Mucosa of rectum (tissue), 2 donors: ENCODE results near the gene THRA.
A peak's percentile ranks its signal among the peaks of the same experiment; 100 is the strongest.

Experiments
- H3K27ac ChIP-seq, 2 donors: one replicate each; pipeline ENCODE4 v1.7.0; 2013; ENCODE audit warnings: inconsistent platforms in 2 of 2, low read depth in 2 of 2, low read length in 2 of 2
- H3K27me3 ChIP-seq, 2 donors: one replicate each; pipeline ENCODE4 v1.7.0; 2013; ENCODE audit warnings: low read length in 2 of 2; ENCODE audit not compliant: control insufficient read depth in 2 of 2, insufficient read depth in 2 of 2
- H3K36me3 ChIP-seq, 2 donors: one replicate each; pipeline ENCODE4 v1.7.0; 2013; ENCODE audit warnings: low read length in 2 of 2; ENCODE audit not compliant: control insufficient read depth in 2 of 2, insufficient read depth in 2 of 2
- H3K4me1 ChIP-seq, 2 donors: one replicate each; pipeline ENCODE4 v1.7.0; 2013; ENCODE audit warnings: low read length in 2 of 2, mild to moderate bottlenecking in 1 of 2; ENCODE audit not compliant: control insufficient read depth in 2 of 2, insufficient read depth in 2 of 2
- H3K4me3 ChIP-seq, 2 donors: one replicate each; pipeline ENCODE4 v1.7.0; 2013; ENCODE audit warnings: low read length in 2 of 2
- H3K9ac ChIP-seq, 2 donors: one replicate each; pipeline ENCODE4 v1.7.0; 2013; ENCODE audit warnings: low read length in 2 of 2, low read depth in 1 of 2, mild to moderate bottlenecking in 1 of 2
- H3K9me3 ChIP-seq, 2 donors: one replicate each; pipeline ENCODE4 v1.7.0; 2013; ENCODE audit warnings: low read length in 2 of 2; ENCODE audit not compliant: control insufficient read depth in 2 of 2
- donor health status: healthy.
- donor health status: Normal muscosa, but diverticular disease.

Gene THRA

GRCh38 chr17:40072040-40072734, 9.4 kb downstream of the THRA start:
- peaks cover 84 to 91% of the 10 kb centered on the region in 2 donors for H3K4me1 ChIP-seq
- H3K27me3 ChIP-seq: no peaks in the 10 kb centered on the region
- no peaks in the 10 kb centered on the region for H3K9me3 ChIP-seq
- peak overlapping the region; percentile 27 to 48 for H3K4me3 ChIP-seq
- H3K9ac ChIP-seq: peak overlapping the region; percentile 71 to 72
- H3K27ac ChIP-seq: peak overlapping the region; percentile 96 to 98
- H3K36me3 ChIP-seq: peaks cover 3 to 10% of the 10 kb centered on the region in 2 donors

DNA sequence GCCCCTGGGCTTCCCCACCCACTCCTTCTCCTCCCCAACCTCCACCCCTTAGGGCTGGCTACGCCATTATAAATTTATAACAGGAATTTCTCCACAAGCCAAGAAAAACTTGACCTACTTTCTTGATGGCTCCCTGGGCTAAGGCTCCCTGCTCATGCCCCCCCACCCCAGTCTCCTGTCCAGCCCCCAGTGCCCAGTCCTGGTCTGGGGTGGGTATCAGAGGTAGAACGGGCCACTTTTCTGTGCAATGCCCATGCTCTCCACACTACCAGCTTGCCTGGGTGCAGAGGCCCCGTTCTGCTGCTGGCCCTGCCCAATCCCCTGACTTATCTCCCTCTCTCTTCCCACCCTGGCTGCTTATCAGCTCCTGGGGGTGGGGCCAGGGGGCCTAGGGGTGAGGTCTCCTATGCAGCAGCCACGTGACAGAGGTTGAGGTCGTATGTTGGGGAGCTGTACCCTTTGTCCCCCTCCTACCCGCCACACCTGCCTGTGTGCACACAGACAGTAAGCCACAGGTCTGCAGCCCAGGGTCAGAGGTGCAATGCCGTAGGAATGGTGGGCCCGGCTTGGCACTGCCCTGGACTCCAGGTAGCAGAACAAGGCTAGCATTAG, 10.1 kb downstream of the THRA start:
- peak overlapping the region; percentile 7 to 27 for H3K4me3 ChIP-seq
- no peaks in the 10 kb centered on the region for H3K9me3 ChIP-seq
- no peaks in the 10 kb centered on the region for H3K27me3 ChIP-seq
- peaks cover 81 to 89% of the 10 kb centered on the region in 2 donors for H3K4me1 ChIP-seq
- H3K36me3 ChIP-seq: peaks cover 6 to 12% of the 10 kb centered on the region in 2 donors
- peak overlapping the region; percentile 96 to 98 for H3K27ac ChIP-seq
- peak overlapping the region; percentile 71 to 72 for H3K9ac ChIP-seq

DNA sequence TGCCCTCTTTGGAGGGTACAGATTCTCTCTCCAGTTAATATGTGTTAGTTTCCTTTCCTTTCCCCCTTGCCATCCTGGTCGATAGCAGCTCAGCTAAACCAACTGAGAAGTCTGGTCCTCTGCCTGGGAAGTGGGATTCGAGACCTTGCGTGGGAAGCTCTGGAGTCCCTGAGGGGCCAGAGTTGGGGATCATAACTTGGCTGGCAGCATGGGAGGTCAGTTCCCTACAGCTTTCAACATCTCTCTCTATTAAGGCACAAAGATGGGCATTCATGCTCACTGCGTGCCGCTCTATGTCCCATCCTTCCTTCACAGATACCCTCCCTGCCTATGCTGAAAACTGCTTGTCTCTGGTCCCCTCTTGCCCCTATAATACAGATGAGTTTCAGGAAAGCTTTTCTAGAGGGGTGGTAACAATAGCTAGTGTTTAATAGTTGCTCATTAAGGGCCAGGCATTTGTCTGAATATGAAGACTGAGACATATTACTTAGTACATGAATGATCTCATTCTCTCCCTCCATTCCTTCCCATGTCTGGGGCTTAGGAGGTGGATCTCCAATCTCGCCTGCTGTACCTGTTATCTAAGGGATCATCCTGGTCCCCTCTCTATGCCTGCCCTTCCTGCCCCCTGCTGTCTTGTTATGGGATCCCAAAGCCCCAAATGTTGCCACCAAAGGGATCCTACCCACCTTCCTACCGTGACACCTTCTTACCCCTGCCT, 10.8 kb downstream of the THRA start:
- H3K36me3 ChIP-seq: peaks cover 6 to 17% of the 10 kb centered on the region in 2 donors
- peak overlapping the region in 1 of 2 donors; percentile 71 for H3K9ac ChIP-seq
- no peaks in the 10 kb centered on the region for H3K27me3 ChIP-seq
- peak overlapping the region; percentile 7 to 23 for H3K4me3 ChIP-seq
- H3K4me1 ChIP-seq: peaks cover 75 to 82% of the 10 kb centered on the region in 2 donors
- no peaks in the 10 kb centered on the region for H3K9me3 ChIP-seq
- peak overlapping the region; percentile 96 to 98 for H3K27ac ChIP-seq

- Histone ChIP-seq H3K9ac (no peak overlapping the region), H3K27ac (peak overlapping the region; percentile 96 to 98), H3K4me3 (no peak overlapping the region), H3K4me1 (peaks cover 72 to 76% of the 10 kb centered on the region in 2 donors), H3K36me3 (peaks cover 9 to 19% of the 10 kb centered on the region in 2 donors), H3K27me3 (no peaks in the 10 kb centered on the region), H3K9me3 (no peaks in the 10 kb centered on the region)
Observed at GRCh38 chr17:40074175-40074512, 11.4 kb downstream of the THRA start.

DNA sequence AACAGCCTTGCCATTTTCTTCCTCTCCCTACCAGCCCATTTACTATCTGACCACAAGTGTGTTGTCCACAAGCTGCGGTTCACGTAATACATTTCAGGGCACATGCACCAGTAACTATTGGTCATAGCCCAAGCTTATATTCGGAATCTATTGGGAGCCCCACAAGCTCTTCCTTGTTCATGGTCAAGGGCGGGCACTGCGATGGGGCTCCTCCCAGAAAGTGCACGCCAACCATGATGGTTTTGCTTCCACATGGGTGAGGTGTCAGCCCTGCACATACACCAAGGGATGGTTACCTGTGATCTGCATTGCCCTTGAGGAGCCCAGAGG, 12.1 kb downstream of the THRA start:
- H3K27ac ChIP-seq: peak overlapping the region; percentile 96 to 98
- no peaks in the 10 kb centered on the region for H3K27me3 ChIP-seq
- H3K4me1 ChIP-seq: peaks cover 65 to 70% of the 10 kb centered on the region in 2 donors
- H3K4me3 ChIP-seq: no peak overlapping the region
- peaks cover 9 to 19% of the 10 kb centered on the region in 2 donors for H3K36me3 ChIP-seq
- H3K9me3 ChIP-seq: no peaks in the 10 kb centered on the region
- H3K9ac ChIP-seq: peak overlapping the region; percentile 53 to 54

DNA sequence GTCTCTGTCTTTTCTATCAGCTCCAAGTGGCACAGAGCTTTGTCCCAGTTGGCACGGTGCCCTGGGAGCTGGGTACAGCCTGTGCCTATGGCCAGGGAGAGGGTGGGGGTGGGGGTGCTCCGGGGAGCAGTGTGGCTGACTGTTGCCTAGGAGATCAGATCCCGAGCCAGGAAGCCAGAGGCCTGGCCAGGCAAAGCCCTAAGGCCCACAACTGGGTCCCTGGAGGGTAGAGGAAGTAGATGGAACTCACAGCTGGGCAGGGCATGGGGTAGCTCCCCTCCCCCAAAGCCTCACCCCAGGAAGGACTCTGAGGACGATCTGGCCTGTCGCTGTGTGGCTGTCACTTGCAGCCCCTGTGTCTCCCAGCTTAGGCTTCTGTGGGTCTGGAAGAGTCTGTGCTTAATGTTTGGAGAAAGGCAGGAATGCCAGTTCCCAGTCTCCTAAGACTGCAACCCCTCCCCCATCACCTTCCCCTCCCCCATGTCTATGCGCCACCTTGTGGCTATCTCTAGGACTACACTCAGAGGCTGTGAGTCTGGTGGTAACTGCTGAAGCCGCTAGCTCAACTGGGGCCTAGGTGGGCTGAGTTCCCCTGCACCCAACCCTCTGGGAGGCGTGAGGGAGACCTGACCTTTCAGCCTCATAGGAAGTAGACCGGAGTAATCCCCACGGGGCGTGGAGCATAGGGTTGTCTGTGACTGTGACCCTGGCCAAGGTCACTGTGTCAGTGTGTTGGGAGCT, 12.6 kb downstream of the THRA start:
- Histone ChIP-seq H3K4me3 (peak overlapping the region; percentile 8 to 10), H3K9me3 (no peaks in the 10 kb centered on the region), H3K4me1 (peaks cover 60 to 64% of the 10 kb centered on the region in 2 donors), H3K36me3 (peaks cover 9 to 19% of the 10 kb centered on the region in 2 donors), H3K9ac (peak overlapping the region; percentile 53 to 54), H3K27ac (peak overlapping the region; percentile 96 to 98), H3K27me3 (no peaks in the 10 kb centered on the region)

GRCh38 chr17:40075942-40076498, 13.3 kb downstream of the THRA start:
- Histone ChIP-seq H3K9ac (peak overlapping the region; percentile 53 to 54), H3K27me3 (no peaks in the 10 kb centered on the region), H3K4me3 (peak overlapping the region in 1 of 2 donors; percentile 8), H3K36me3 (peaks cover 9 to 22% of the 10 kb centered on the region in 2 donors), H3K9me3 (no peaks in the 10 kb centered on the region), H3K27ac (peak overlapping the region; percentile 96 to 98), H3K4me1 (peaks cover 54 to 58% of the 10 kb centered on the region in 2 donors)

DNA sequence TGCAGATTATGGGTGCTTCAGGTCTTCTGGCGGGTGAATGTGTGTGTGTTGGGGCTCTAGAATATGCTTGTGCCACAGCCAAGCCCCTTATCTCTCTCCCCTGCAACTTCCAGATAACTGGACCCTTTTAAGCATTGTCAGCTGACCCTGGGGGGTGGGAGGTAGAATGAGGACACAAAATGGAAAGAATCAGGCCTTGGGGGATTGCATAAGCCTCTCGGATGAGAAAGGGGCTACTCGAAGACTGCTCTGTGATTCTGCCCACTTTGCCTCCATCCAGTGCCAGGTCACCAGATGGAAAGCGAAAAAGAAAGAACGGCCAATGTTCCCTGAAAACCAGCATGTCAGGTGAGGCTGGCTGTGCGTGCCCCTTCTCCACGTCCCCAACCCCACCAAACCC, 13.8 kb downstream of the THRA start:
- H3K9me3 ChIP-seq: no peaks in the 10 kb centered on the region
- H3K36me3 ChIP-seq: peaks cover 9 to 22% of the 10 kb centered on the region in 2 donors
- peak overlapping the region in 1 of 2 donors; percentile 98 for H3K27ac ChIP-seq
- H3K4me1 ChIP-seq: peaks cover 48 to 52% of the 10 kb centered on the region in 2 donors
- H3K9ac ChIP-seq: peak overlapping the region in 1 of 2 donors; percentile 53
- H3K27me3 ChIP-seq: no peaks in the 10 kb centered on the region
- H3K4me3 ChIP-seq: no peak overlapping the region

- Histone ChIP-seq H3K9me3 (no peaks in the 10 kb centered on the region), H3K4me3 (no peak overlapping the region), H3K9ac (no peak overlapping the region), H3K27me3 (no peaks in the 10 kb centered on the region), H3K36me3 (peaks cover 19 to 34% of the 10 kb centered on the region in 2 donors), H3K27ac (no peak overlapping the region), H3K4me1 (peaks cover 22% of the 10 kb centered on the region in 2 donors)
Observed at GRCh38 chr17:40079545-40079944, 16.8 kb downstream of the THRA start.
